NCI-H226 (cell line): ENCODE measurements around the gene DIO3.
"Not testable (repeated sequence)": the region's sequence is repeated elsewhere in the genome, so short reads cannot be mapped to it uniquely, and the experiment has no call there.

Source experiments
- DNase-seq: peaks from one replicate; pipeline ENCODE4 v3.0.0-alpha.2; 2015

Gene DIO3

DNA sequence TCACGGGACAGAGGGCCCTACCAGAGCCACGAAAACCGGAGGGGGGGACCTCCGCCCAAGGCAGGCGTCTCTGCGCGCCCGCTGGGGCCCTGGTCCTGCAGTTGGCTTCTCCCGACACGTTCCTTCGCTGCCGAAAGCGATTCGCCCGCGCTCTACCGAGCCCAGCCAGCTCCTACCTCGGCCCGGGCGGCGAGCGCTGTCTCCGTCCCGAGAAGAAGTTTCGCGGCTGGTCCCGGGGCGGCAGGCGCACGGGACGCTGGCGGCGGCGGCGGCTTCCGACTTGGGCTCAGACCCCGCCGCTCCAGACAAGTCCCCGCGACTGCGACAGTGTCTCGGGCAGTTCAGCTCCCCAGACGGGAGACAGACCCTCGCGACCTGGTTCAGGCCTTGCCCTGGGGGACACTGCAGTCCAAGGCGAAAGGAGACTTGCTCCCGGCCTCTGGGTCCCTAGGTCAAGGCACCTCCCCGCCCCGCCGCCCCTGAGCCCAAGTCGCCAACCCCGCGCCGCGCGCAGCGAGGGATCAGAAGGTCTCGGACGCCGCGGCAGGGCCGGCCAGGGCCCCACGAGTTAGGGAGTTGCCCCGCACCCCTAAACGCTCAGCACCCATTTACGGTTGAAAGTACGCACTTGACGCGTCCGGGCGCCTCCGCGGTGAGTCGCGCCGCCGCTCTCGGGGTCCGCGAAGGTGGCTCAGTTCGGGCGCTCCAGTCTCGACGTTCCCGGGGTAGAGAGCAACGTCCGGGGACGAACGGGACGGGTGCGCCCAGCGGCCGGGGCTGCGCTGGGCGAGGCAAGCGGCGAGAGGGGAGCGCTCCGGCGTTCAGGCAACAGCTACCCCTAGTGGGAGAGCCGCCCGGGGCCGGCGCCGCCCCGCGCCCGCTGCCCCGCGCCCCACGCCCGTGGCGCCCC lies 1.4 kb upstream of the DIO3 start:
- DNase-seq = no peak

DNA sequence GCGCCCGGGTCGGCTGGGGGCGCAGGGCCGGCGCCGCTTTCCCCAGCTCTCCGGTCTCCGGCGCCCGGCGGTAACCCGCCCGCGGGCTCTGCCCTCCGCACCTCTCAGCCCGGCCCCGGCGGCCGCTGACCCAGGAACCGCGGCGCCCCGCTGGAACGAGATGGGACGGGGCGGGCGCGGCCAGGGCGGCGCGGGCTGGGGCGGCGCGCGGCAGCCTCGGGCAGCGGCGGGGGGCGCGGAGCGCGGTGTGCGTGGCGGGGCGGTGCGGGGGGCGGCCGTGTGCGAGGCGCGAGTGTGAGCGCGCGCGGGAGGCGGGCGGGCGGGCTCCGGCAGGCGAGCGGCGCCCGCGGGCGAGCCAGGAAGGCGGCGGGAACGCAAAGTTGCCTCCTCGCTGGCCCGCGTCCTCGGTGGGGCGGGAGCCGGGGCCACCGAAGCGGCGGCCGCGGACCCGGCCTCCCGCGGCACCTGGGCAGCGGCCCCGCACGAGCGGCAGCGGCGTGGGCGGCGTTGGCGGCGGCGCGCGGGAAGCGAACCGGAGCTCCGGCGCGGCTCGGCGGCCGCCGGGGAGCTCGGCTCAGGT lies 671 bp upstream of the DIO3 start:
- DNase-seq = no peak

DNA sequence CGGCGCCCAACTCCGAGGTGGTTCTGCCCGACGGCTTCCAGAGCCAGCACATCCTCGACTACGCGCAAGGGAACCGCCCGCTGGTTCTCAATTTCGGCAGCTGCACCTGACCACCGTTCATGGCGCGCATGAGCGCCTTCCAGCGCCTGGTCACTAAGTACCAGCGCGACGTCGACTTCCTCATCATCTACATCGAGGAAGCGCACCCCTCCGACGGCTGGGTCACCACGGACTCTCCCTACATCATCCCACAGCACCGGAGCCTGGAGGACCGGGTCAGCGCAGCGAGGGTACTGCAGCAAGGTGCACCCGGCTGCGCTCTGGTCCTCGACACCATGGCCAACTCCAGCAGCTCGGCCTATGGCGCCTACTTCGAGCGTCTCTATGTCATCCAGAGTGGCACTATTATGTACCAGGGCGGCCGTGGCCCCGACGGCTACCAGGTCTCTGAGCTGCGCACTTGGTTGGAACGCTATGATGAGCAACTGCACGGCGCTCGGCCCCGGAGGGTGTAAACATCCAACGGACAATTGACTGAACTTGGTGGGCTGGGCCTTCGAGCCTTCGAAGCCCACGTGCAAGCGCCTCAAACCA lies 699 bp downstream of the DIO3 start:
- DNase-seq = no peak

DNA sequence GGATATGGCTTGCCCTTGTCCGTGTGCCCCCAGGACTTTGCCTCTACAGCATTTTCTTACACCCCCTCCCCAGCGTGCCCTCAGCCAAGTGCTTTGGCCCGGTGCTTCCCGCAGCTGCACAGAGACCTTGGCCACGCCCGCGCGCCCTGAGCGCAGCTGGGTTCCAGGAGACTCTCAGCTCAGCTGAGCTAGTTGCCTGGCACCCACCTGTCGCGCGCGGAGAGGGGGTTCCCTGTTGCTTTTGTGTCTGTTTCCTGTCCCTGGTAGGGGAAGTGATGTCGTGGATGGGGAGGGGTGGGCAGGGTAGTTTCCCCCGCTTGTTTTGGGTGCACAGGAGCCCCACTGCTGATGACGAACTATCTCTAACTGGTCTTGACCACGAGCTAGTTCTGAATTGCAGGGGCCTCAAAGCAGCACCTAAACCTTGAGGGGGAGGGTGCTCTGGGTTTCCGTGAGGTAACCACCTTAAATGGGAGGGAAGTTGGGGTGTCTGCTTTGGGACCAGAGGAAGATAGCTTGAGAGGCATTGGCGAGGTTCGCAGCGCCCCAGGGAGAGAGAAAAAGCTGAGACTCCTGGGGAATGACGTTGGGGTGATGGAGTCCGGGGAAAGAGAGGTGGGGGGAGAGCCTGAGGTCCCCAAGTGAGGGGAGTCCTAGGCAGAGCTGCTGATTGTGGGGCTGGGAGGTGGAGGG lies 1.5 kb downstream of the DIO3 start:
- no peak for DNase-seq

DNA sequence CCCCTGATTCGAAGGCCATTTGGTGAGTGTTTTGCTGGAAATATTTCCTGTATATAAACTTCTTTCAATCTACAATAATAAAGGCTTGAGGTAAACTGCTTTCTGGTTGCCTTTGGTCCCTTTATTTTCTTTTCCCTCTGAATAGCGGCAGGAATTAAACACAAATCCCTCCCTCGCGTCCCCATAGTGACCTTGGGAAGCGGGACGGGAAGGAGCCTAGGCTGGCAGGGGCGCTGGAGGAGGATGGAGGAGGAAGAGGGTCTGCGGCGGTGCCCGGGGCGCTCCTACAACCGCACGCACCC lies 2.0 kb downstream of the DIO3 start:
- DNase-seq = no peak

DNA sequence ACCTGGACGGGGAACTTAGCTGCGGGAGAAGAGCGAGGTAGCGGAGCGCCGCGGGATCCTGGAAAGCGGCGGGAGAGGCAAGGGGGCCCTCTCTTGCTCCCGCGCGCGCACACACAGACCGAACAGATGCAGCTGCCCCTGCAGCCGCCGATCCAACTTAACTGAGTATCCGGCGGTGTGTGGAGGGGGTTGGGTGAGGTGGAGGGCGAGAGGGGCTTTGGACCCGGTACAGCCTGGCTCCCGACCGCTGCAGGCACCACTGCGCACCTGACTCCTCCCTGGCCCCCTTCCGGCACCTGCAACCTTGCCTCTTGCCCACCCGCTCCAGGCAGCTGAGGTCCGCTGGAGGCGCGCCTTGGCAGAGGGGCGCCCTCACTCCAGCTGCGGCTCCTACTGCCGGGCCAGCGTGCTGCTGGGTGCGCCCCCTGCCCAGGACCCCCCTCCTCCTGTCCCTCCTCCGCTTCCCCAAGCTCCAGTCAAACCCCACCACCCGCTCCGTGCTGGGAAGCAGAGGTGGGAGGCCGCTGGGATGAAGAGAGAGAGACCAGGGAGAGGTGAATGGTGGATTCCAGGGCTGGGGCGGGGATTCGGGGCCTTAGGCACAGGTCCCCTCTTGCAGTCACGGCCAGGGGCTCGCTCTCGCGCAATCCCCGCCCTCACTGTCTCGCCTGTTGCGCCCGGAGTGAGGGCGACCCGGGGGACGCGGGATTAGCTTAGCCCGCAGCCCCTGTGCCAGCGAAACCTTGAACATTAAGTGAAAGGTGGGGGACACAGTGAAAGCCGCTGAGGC lies 2.6 kb downstream of the DIO3 start:
- DNase-seq = no peak

DNA sequence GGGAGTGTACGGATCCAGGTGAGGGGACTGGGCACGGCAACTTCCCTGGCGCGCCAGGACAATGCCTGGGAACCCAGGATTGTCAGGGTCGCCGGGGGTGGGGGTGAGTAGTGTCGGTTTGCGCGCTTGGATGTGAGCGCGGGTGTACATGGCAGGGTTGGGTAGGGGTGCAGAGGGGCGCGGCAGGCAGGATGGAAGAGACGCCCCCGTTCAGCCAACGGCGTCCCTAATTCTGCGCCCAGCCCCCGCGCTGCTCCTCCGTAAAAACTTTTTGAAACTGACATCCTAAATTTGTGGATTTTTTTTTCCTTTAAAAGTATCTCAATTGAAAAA lies 3.1 kb downstream of the DIO3 start:
- DNase-seq = no peak

DNA sequence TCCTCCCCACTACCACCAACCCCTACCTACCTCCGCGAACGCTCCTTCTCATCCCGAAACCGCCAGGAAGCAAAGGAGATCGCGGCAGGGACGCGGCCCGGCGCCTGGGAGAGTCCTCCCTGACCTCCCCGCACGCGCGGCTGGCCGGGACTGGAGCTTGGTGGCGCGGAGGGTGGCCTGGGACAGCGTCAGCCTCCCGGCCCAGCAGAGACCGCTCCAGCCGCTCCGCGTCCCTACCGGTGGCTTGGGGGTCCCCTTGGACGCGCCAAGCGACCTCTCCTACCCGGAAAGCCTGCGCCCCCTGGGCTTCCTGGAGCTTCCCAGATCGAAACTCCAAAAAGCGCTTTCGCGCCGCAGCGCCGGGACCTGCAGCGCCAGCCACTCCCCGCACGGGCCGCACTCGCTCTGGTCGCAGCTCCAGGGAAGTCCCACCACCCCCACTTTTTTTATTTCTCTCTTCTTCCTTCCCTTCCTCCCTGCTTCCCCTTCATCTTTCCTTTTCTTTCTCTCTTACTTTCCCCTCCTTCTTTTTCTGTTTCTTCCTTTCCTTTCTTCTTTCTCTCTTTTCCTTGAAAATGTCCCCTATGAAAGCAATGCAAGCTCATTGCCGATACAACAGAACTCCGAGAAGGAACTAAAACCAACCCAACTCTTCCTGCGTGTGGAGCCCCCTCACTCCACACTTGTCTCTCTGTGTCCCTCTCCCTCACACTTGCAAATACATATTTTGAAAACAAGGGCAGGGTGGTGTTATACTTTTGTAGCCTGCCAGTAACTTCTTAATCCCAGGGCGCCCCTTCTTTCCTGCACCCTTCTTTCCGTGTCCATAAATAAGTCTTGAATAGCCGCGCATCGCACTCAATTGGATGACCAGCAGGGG lies 3.8 kb downstream of the DIO3 start:
- DNase-seq = no peak

DNA sequence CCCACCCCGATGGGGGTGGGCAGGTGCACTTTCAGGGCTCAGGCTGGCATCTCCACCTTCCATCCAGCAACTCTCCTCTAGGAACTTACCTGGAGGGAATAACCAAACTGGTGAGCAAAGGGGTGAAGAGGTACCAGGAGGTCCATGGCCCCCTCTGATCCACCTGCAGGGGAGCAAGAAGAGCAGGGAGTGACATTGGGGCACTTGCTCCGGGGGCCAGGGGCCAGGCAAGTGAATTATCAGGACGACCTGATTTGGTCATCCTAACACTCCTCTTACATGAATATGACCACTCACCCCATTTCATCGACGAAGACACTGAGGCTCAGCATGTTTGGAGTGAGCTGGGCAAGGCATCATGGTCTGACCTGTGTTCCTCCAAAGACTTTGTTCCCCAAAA lies 6.0 kb downstream of the DIO3 start:
- DNase-seq = no peak

DNA sequence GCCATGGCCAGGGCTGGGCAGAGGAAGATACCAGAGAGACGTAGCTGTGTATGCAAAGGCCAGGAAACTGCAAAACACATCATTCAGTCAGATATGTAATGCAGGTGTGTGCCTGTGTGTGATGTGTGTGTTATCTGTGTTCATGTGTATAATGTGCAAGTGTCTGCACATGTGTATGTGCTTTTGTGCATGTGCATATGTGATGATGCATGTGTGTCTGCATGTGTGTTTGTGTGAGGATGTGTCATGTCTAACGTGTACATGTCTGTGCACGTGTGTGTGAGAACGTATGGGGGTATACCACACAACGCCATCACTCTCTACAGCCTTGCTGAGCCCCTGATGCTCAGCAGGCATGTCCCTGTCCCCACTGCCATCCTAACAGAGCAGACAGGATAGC lies 9.7 kb downstream of the DIO3 start:
- DNase-seq = no peak

DNA sequence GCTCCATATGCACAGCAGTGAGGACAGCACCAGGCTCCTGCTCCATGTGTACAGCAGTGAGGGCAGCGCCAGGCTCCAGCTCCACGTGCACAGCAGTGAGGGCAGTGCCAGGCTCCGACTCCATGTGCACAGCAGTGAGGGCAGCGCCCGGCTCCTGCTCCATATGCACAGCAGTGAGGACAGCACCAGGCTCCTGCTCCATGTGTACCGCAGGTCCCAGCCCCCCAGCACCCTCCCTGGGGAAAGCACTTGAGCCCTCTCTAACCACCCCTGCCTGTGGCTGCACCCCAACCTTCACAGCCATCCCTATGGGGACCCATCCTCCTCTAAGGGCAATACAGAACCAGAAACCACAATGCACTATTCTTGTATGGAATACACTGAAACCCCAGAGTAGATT lies 11.2 kb downstream of the DIO3 start:
- not testable (repeated sequence) for DNase-seq

DNA sequence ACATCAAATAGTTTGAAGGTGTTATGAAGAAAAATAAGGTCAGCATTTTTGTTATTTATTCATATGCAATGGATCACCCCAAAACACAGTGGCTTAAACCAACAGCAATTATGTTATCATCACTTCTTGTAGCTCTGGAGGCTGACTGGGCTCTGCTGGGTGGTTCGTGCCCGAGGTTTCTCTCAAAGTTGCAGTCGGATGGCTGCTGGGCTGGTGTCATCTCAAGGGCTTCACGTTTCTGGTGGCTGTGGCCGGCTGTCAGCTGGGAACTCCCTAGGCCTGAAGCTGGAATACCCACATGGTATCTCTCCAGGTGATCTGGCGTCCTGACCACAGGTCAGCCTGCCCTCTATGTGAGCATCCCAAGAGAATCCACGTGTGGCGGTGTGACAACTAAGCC lies 12.0 kb downstream of the DIO3 start:
- no peak for DNase-seq

DNA sequence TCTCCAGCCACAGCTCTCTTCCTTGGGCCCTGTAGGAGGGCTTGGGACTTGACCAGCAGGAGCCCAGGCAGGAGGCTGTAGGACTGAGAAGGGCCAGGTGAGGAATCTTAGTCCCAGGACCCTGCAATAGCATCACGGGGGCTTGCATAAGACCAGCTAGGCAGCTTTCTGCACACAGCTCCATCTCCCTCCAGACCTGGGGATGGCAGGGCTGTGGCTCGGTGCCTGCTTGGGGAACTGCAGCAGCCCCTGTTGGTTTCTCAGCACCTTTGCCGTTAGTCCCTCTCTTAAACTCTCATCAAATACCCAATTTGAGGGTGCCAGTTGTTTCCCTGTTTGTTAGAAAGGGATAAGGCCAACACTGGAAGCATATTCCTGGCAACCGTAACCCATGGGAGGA lies 14.3 kb downstream of the DIO3 start:
- no peak for DNase-seq

DNA sequence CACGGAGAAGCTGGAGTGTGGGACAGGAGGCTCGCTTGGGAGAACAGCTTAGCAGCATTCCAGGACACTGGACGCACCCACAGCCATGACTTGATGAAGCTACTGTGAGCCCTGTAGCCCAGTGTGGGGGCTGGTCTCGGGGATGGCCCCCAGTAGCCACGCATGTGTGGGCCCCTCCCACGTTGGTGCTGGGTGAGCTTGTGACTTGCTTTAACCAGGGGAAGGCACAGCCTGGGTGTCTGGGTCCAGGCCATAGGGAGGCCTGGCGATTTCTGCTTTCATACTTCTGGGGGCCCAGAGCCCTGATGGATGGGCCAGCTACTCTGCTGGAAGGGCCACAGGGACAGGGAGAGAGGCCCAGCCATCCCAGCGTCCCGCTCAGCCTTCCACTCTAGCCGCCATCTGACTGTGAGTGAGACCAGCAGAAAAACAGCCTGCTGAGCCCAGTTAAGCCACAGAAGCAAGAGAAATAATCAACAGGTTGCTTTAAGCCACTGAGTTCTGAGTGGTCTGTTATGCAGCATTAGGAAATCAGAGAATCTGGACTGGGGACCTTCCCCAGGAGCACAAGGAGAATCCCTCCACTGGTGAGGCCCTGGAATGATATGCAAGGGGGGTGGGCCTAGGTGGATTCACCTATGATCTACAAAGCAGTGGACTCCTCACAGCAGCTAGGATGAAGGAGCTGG lies 16.1 kb downstream of the DIO3 start:
- no peak for DNase-seq

DNA sequence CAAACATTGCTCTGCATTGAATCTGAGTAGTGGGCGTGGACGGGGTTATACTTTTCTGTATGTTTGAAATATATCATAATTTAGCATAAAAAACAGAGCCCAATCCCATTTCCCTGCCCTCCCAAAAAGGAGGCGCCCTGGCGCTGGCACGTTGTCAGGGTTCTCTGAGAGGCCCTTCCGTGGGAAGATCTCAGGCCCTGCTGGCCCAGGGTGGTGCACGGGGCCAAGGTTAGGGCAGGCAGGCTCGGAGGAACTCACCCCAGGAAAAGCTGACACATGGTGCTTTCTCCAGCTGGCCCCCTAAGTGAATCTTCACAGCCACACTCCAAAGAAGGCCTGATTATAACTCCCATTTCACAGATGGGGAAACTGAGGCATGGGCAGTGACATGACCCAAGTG lies 17.2 kb downstream of the DIO3 start:
- DNase-seq = no peak

DNA sequence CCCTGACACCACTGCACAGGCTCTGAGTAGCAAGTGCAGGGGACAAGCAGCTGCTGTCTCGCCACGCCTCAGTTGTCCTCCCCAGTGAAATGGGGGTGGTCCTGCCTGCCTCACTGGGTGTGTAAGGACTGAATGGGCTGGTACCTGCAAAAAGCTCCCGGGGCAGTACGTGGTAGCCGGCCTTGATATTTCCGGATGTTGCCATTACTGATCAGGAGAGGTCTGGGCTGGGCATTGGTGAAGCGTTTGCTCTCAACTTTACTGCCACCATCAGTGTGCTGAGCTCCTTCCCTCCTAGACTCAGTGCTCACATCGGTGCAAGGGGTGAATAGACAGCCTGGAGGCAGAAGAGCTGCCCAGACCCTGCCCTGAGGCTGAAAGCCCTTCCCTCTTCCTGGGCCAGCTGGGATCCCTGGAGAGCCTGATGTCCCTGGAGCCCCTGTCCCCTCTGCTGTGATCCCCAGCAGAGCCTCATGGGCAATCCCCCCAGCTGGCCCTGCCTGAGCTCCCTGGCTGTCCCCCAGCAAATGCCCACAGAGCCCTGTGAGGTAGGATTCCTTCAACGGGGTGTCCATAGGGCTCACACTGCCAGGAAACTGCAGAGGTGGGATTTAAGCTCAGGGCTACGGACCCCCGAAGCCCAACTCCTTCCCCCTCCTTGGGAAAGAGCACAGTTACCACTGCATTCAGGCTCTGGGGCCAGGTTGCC lies 18.2 kb downstream of the DIO3 start:
- no peak for DNase-seq

DNA sequence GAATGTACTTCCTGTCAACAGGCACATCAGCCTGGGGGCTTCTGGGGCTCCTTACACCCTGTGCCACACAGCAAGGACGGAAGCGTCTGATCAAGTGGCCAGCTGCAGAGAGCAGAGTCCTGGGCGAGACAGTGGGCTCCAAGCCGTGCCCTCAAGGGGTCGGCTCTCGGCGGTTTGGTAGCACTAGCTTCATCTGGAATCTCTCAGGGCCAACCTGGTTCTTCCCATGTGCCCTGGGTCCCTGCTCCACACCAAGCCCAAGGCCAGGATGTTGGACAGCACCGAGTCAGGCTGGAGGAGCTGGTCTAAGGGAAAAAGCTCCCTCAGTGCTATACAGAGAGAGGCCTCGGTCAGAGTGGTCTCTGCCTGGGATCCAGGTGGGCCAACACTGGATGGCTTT lies 20.5 kb downstream of the DIO3 start:
- DNase-seq = no peak

DNA sequence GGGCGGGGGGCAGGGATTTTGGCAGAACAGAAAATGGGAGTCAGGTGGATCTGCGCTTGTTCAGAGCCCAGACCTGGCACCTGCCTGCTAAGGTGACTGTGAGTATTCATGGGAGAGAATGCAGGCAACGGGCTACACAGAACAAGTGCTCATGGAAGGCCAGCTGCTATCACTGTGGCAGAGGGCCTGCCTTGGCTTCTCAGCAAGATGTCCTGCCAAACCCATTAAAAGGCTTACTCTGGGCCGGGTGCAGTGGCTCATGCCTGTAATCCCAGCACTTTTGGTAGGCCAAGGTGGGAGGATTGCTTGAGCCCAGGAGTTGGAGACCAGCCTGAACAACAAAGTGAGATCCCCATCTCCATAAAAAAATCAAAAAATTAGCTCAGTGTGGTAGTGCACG lies 21.0 kb downstream of the DIO3 start:
- no peak for DNase-seq

DNA sequence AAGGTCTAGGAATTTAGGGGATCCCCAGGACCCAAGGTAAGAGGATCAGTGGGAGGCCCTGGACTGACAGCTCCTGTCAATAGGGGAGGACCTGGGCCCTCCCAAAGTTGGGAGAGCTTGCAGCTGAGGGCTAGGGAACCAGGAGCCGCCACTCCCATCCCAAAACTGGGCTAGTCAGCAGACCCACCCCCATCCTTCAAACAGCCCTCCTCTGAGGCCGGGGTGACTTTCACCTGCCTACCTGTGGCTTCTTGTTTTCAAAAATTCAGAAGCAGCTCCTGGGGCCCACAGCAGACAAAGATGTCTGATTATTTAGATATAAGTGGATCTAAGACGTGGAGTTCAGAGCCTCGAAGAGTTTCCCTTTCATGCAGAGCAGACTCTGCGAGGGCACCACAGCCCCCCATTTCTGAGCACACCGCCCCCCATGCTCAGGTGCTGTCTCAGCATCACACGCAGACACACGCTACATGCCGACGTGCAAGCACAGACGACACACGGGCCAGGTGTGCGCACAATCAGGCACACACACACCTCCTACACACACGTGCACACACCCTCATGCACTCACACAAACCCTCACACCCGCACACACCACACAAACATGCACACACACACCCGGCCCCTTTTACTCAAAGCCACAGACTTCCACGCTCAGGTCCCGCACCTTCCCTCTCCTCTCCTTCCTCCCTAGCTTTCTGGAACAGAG lies 21.9 kb downstream of the DIO3 start:
- no peak for DNase-seq

DNA sequence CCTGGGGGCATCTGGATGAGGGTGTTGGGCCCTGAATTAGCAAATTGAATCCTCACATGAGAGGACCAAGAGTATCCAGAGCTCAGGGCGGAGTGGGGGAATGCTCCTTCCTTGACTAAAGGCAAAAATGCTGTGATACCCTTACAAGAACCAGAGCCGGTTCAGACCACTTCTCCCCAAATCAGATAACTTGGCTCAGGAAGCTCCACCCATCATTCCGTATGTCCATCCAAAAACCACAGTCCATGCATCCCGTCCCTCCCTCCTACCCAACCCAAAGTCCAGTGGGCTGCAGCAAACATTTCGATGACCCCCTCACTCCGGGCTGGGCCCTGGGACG lies 22.4 kb downstream of the DIO3 start:
- no peak for DNase-seq
